OCI-LY3 (cell line): ENCODE measurements around the gene GNG13.

Experiments used
- H2AFZ ChIP-seq: fragments of 200-600, 300-600 bp; shearing (Covaris generic); 2 replicates; pipeline ENCODE4 v1.6.0; 2014; ENCODE audit warnings: antibody characterized with exemption, low read depth, low read length
- H3K27ac ChIP-seq: fragments of 200-600, 300-600 bp; sonication (generic); 2 replicates; pipeline ENCODE4 v1.5.1; 2014; ENCODE audit warnings: mild to moderate bottlenecking, low read length, moderate library complexity, mixed read lengths
- H3K27me3 ChIP-seq: fragments of 200-600, 300-600 bp; sonication (generic); 2 replicates; pipeline ENCODE4 v1.6.1; 2014; ENCODE audit warnings: low read depth, low read length, mixed read lengths
- H3K36me3 ChIP-seq: fragments of 200-600, 300-600 bp; sonication (generic); replicated peaks from 2 replicates; pipeline ENCODE3; 2014; ENCODE audit warnings: low read depth, low read length, mixed read lengths
- H3K4me1 ChIP-seq: fragments of 300-600, 200-600 bp; sonication (generic); 2 replicates; pipeline ENCODE4 v1.6.1; 2014; ENCODE audit warnings: low read length, mixed read lengths
- H3K4me2 ChIP-seq: fragments of 200-600, 300-600 bp; sonication (generic); 2 replicates; pipeline ENCODE4 v1.6.1; 2014; ENCODE audit warnings: low read length, mixed read lengths
- H3K4me3 ChIP-seq: fragments of 300-600, 200-600 bp; sonication (generic); 2 replicates; pipeline ENCODE4 v1.5.1; 2014; ENCODE audit warnings: antibody characterized with exemption, mild to moderate bottlenecking, low read length, moderate library complexity
- H3K79me2 ChIP-seq: fragments of 300-600, 200-600 bp; shearing (Covaris generic); 2 replicates; pipeline ENCODE4 v1.6.1; 2014; ENCODE audit warnings: mild to moderate bottlenecking, low read length, mixed read lengths
- H3K9ac ChIP-seq: fragments of 300-600, 200-600 bp; shearing (Covaris generic); 2 replicates; pipeline ENCODE4 v1.6.0; 2014; ENCODE audit warnings: mild to moderate bottlenecking, low read length, moderate library complexity
- H3K9me3 ChIP-seq: fragments of 200-600, 300-600 bp; shearing (Covaris generic); 2 replicates; pipeline ENCODE4 v1.6.1; 2014; ENCODE audit warnings: low read length, mixed read lengths; ENCODE audit not compliant: insufficient read depth
- H4K20me1 ChIP-seq: fragments of 200-600, 300-600 bp; sonication (generic); 2 replicates; pipeline ENCODE4 v1.6.1; 2016; ENCODE audit warnings: low read length, mixed read lengths; ENCODE audit not compliant: insufficient read depth
- CTCF ChIP-seq: fragments of 200-600, 300-600 bp; sonication (generic); IDR thresholded peaks from 2 replicates; pipeline ENCODE4 v1.5.1; 2014; ENCODE audit warnings: antibody characterized with exemption, low read length, low read depth
- EZH2phosphoT487 ChIP-seq: fragments of 200-600 bp; shearing (Covaris generic); IDR thresholded peaks from 2 replicates; pipeline ENCODE4 v1.6.1; 2018; ENCODE audit warnings: antibody characterized with exemption, mixed run types, low read depth

Gene GNG13

DNA sequence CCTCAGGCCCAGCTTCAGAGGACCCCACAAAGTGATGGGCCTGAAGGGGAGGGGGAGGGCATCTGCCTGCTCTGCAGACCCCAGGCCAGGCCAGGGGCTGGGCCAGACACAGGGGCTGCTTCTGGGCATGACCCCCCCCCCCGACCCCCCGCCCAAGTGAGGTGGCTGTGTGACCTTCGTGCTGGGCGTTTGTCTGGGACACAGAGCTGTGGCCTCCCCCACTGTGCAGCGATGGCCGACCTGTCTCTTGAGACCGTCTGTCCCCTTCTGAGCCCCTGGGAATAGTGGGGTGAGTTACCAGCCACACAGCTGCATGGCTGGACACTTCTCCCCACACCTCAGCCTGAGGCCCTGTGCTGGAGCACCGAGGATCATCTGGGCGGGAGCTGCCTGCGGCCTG lies 34.8 kb upstream of the GNG13 start:
- H3K4me1 ChIP-seq: no peaks in the 10 kb centered on the region
- H4K20me1 ChIP-seq: no peaks in the 10 kb centered on the region
- H3K27me3 ChIP-seq: no peaks in the 10 kb centered on the region
- H3K4me2 ChIP-seq: no peak overlapping the region
- no peak overlapping the region for H2AFZ ChIP-seq
- H3K4me3 ChIP-seq: no peak overlapping the region
- H3K36me3 ChIP-seq: no peaks in the 10 kb centered on the region
- no peak overlapping the region for H3K9ac ChIP-seq
- no peak overlapping the region for H3K27ac ChIP-seq
- TF ChIP-seq CTCF (no peak), EZH2phosphoT487 (no peak)
- H3K79me2 ChIP-seq: no peaks in the 10 kb centered on the region
- no peaks in the 10 kb centered on the region for H3K9me3 ChIP-seq

DNA sequence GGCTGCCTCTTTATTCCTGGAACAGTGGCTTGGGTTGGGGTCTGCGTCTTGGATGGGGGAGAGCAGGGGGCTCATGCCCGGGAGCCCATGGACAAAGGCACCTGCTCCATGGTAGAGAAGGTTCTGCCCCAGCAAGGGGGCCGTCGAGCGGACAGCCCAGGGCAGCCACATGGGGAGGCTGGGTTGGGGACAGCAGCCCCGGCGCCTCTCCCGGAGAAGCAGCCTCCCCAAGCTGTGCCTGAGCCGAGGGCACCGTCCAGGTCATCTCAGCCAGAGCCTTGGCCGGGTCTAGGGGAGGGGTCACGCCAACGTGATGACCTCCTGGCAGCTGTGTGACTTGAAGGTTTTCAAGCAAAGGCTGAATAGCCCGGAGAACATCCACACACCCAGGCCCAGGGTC lies 32.9 kb upstream of the GNG13 start:
- Histone ChIP-seq H3K9me3 (no peaks in the 10 kb centered on the region), H3K4me2 (no peak overlapping the region), H3K4me1 (no peaks in the 10 kb centered on the region), H3K9ac (no peak overlapping the region), H2AFZ (no peak overlapping the region), H3K27me3 (no peaks in the 10 kb centered on the region), H4K20me1 (no peaks in the 10 kb centered on the region), H3K4me3 (no peak overlapping the region), H3K79me2 (no peaks in the 10 kb centered on the region), H3K27ac (no peak overlapping the region), H3K36me3 (no peaks in the 10 kb centered on the region)
- no peak for TF ChIP-seq CTCF
- no peak for TF ChIP-seq EZH2phosphoT487

DNA sequence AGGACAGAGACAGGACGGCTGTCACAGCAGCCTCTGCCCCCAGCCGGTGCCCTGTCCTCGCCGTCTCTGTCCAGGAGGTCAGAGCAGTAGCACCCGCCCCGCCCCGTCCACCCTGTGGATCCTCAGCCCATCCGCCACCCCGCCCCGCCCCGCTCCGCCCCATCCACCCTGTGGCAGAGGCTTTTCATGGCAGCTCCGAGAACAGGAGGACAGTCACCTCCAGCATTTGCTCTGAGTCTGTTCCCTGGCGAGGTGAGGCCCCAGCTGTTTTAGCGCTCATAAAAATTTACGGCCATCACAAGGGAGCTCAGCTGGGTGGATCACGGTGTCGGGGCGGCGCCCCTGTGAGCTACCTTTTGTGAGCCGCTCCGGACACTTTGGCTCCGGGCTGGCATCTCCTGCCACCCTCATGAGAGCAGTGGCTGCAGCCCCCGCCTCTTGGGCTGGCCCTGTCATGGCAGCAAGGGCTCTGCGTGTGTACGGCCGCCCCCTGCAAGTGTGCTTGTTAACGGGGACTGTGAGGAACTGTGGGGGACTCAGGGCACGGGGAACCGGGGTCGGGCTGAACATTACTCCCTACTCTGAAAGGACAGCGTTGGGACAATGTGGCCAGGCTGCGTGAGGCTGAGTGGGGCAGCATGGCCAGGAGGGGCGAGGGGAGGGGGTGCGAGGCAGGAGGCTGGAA lies 32.3 kb upstream of the GNG13 start:
- H3K27ac ChIP-seq: no peak overlapping the region
- H3K4me1 ChIP-seq: no peaks in the 10 kb centered on the region

More for the DNA sequence above, 32.3 kb upstream of the GNG13 start:
- Histone ChIP-seq H3K79me2 (no peaks in the 10 kb centered on the region), H3K36me3 (no peaks in the 10 kb centered on the region), H3K27me3 (no peaks in the 10 kb centered on the region), H3K9ac (no peak overlapping the region), H4K20me1 (no peaks in the 10 kb centered on the region), H3K4me2 (no peak overlapping the region), H2AFZ (no peak overlapping the region), H3K4me3 (no peak overlapping the region), H3K9me3 (no peaks in the 10 kb centered on the region)
- TF ChIP-seq EZH2phosphoT487 (no peak), CTCF (no peak)
